Fibroblast of skin of abdomen (primary cell): ENCODE measurements around the gene ITPKB.
A peak's percentile ranks its signal among the peaks of the same experiment; 100 is the strongest.
"Not testable (repeated sequence)": the region's sequence is repeated elsewhere in the genome, so short reads cannot be mapped to it uniquely, and the experiment has no call there.

ENCODE experiments used
- DNase-seq: peaks from one replicate; pipeline ENCODE4 v3.0.0-alpha.2; 2013

The ITPKB gene

GRCh38 chr1:226730836-226731235 is 8.2 kb downstream of the ITPKB start:
- no peak for DNase-seq

DNA sequence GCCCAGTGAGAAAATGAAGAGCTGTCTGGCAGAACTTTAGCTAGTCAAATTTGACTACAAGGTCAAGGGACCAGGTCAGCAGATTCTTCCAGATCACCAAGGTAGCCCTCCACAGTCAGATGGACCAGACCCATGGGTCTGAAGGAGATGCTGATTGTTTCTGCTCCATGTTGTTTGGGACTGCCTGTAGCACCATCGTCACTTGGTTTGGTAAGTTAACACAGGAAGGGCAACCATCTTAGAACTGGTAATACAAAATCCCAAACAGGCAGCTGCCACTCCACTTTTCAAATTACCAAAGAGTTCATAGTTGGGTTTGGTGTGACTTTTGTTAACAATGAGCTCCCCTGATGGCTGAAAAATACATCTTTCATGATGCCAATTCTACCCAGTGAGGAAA is 9.0 kb downstream of the ITPKB start:
- no peak for DNase-seq

DNA sequence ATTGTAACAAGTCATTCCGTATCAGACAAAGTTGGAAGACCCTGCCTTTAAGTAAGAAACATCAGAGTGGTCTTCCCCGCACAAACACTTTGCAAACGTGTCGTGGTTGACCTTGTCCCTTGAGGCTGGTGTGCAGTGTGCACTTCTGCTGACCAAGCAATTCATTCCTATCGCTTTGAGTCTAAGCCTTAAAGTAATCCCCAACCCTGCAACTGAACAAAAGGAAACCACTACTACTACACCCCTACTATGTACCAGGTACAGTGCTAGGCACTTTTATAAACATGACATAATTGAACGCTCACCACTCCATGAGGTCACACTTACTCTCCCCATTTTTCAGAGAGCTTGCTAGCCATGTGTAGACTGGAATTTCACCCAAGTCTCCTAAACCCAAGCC is 10.6 kb downstream of the ITPKB start:
- no peak for DNase-seq

GRCh38 chr1:226725897-226726267 is 13.2 kb downstream of the ITPKB start:
- DNase-seq: no peak

DNA sequence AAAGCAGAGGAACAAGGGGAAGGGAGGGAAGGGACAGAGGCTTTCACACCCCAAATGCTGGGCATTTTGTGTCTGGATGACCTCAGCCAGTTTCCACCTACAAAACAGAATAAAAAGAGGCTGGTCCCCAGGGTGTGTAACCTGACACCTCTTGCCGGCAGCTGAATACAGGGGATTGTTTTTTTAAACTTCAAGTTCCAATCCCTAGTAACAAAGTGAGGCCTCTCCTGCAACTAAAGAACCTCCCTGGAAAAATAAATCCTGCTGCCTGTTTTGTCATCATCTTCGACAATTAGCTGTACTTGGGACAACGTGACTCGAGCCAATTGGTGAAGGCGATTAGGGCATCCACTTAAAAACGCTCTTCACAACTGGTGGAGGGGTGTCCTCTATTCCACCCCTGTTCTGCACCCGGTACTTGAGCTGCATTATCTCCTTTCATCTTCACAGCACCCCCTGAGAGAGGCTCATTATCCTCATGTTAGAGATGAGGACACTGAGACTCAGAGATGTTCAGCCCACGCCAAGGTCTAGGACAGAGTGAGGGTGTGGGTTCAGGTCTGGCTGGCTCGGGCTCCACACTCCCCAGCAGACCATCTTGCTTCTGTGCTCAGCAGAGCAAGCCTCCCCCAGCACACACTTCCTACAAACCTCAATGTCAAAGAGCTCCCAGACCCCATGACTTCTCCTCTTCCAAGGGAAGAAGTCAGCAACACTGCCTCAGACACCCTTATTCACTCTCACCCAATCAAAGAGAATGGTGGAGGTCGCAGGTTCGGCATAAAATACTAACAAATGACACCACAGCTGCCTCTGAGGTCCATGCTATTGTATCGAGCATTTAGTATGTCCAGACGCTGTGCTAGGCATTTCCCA is 15.2 kb downstream of the ITPKB start:
- DNase-seq: peak; percentile 62

DNA sequence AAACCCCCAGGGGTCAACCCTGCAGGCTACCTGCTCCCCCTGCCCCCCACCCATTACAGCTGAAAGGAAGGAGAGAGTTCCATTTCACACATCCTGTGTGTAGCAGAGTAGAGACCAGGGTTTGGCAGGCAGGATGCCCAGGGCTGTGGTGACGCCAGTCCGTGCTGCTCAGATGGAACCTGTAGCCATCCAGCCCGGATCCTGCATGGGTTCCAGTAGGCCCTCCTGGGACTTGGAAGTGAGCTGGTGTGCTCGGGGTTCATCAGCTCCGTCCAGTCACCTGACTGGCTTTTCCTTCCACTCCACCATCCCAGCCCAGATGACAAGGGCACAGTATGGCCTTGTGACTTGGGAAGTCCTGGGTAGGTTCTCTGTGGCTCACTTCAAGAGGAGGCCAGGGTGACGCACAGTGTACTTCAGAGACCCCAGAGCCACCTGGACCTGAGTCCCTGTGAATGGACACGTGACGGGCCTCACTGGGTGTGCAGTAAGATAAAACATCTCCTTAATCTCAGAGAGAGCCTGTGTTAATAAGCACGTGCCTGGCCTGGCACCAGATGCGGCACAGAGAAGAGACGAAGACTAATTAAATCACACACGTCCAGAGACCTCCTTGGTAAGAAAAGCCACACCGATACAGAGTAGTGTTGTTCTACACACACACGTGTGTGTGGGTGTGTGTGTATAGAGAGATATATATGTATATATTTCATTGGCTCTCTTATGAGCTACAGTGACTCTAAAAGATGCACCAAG is 16.0 kb downstream of the ITPKB start:
- no peak for DNase-seq

- no peak for DNase-seq
Measured at GRCh38 chr1:226722240-226722900, 16.7 kb downstream of the ITPKB start.

GRCh38 chr1:226720574-226720973 is 18.5 kb downstream of the ITPKB start:
- DNase-seq: not testable (repeated sequence)

- no peak for DNase-seq
Measured at GRCh38 chr1:226719596-226720387, 19.3 kb downstream of the ITPKB start.

- DNase-seq: no peak
Measured at GRCh38 chr1:226717256-226717909, 21.7 kb downstream of the ITPKB start.

GRCh38 chr1:226716577-226716976 is 22.5 kb downstream of the ITPKB start:
- no peak for DNase-seq

- no peak for DNase-seq
Measured at GRCh38 chr1:226714148-226714547, 24.9 kb downstream of the ITPKB start.

GRCh38 chr1:226712742-226713419 is 26.2 kb downstream of the ITPKB start:
- no peak for DNase-seq

GRCh38 chr1:226711976-226712741 is 26.9 kb downstream of the ITPKB start:
- DNase-seq: no peak

DNA sequence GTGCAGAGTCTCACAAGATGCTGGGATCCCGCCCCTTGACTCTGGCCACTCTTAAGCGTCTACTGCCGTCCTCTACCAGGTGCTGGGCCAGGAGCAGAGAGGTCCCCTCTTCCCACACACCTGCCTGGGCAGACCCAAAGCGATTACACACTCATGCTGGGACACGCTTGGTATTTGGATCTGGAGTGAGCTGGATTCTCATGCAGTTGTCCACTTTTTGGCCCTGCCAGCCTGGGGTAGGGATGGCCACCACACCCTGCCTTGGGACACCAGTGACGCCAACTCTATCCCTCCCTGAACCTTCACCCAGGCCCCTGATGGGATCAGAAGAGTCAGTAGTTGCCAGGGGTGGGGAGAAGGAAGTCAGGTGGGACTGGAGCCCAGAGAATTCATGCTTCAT is 28.6 kb downstream of the ITPKB start:
- DNase-seq: no peak

DNA sequence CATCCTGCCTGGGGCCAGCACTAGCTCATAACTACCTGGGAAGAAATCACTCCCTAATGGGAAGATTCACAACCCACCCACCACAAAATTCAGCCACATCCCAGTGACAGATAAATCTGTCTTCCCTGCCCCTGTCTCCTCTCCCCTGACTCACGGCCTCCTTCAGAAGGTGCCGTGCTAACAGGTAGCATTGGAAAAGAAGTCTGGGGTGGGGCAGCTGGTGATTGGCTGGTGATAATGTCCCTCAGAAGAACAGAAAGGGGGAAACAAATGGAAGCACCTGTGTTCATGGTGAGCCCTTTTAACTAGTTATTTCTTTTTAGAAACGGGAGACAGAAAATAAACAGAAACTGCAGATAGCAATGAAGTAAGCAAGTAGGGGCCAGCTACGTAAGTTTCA is 29.1 kb downstream of the ITPKB start:
- no peak for DNase-seq

DNA sequence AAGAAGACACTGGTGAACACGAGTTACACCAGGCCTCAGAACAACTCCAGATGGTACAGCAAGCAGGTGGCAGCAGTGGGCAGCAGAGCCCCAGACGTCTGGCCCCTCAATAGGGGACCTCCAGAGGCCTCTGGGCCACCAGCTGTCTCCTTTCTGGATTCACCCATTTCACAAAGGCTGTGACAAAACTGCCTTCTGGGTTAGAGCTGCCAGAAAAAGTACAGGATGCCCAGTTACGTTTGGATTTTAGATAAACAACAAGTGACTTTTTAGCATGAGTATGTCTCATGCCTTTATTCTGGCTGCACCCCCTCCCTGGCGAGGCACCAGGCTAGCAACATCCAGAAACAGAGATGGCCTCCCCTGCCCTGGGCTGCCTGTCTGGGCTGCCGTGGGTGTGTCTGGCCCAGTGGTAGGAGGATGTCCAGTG is 30.1 kb downstream of the ITPKB start:
- no peak for DNase-seq

DNA sequence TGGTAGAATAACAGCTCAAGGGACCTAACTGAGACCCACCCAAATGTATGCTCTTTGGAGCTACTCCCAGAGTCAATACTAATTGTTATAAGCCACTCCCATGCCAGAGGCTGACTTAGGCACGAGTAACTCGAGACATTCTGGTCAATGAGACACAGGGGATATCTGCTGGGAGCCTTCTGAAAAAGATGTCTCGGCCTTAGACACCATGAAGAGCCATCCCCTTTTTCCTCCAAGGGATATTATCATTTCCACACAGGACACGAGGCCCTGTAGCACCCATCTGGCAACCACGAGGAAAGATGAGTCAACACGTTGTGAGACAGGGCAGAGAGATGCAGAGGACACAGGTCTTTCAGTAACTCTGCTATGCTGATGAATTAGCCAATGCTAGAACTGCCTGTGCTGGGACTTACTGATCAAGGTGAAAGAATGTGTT is 30.7 kb downstream of the ITPKB start:
- peak; percentile 77 for DNase-seq

- DNase-seq: no peak
Measured at GRCh38 chr1:226706684-226707083, 32.4 kb downstream of the ITPKB start.

- DNase-seq: no peak
Measured at GRCh38 chr1:226704169-226704937, 34.7 kb downstream of the ITPKB start.
